ENCODE measurements around the gene STIM1.

STIM1 gene

DNA sequence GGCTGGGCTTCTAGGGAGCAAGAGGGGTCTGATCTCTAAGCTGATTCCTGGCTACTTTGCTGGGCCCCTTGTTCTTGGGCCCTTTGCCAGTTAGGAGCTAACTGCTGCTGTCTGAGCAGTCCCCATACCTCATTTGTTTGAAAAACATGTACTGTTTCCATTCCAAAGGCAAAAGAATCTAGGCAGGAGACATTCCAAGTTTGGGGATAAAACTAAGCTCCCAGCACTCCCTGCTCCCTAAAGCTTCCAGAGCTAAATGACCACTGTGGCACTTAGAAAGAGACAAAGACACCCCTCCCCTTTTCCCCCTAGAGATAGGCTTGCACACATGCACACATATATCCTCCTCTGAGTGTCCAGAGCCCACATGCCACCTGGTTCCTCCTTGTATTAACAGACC lies 216.4 kb downstream of the STIM1 start:
- DNase-seq: no peak
- Histone ChIP-seq H3K4me3 (no peak overlapping the region), H3K27me3 (no peaks in the 10 kb centered on the region), H3K4me1 (peaks cover 0 to 22% (median 11%) of the 10 kb centered on the region in 4 donors), H3K27ac (no peak overlapping the region), H3K9me3 (no peaks in the 10 kb centered on the region), H3K36me3 (peaks cover 0 to 9% (median 9%) of the 10 kb centered on the region in 3 donors)
- TF ChIP-seq, protein P1, sequence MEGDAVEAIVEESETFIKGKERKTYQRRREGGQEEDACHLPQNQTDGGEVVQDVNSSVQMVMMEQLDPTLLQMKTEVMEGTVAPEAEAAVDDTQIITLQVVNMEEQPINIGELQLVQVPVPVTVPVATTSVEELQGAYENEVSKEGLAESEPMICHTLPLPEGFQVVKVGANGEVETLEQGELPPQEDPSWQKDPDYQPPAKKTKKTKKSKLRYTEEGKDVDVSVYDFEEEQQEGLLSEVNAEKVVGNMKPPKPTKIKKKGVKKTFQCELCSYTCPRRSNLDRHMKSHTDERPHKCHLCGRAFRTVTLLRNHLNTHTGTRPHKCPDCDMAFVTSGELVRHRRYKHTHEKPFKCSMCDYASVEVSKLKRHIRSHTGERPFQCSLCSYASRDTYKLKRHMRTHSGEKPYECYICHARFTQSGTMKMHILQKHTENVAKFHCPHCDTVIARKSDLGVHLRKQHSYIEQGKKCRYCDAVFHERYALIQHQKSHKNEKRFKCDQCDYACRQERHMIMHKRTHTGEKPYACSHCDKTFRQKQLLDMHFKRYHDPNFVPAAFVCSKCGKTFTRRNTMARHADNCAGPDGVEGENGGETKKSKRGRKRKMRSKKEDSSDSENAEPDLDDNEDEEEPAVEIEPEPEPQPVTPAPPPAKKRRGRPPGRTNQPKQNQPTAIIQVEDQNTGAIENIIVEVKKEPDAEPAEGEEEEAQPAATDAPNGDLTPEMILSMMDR (IDR thresholded peaks at IDR 0.05): no peak
- intact Hi-C loops (cut with DNase I; ENCODE audit: low total_unique reads): loop anchor here (2.0 kb wide), 1 partner anchor 217 kb away; the partner anchor contains the start of gene STIM1

DNA sequence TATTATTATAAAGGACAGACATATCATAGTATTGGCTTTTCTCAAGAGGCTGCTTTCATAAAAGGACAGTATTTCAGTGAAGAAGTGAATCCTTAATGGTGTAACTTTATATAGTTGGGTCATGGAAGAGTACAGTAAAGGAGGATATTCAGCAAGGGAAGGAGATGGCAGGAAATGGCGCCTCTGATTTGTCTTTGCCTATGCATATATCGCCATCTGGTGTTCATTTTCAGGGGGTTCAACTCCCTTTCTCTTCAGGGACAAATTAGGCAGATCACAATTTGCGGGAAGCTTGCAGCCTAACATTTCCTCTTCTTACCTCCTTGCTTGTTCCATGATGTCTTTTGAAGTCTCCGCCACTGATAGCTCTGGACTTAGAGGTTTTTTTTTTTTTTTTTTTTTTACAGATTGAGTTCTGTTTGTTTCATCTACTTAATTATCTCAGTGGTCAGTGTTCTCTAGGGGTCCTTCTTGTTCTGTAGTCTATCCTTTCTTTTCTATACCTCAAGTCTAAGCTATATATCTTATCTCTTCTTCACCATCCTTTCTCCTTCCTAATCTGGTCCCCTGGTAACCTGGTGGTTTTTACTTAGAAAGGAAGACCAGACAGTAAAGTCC lies 217.3 kb downstream of the STIM1 start:
- H3K27ac ChIP-seq: no peak overlapping the region
- H3K36me3 ChIP-seq: peaks cover 0 to 9% (median 9%) of the 10 kb centered on the region in 3 donors
- peaks cover 0 to 22% (median 9%) of the 10 kb centered on the region in 4 donors for H3K4me1 ChIP-seq
- no peak overlapping the region for H3K4me3 ChIP-seq
- no peaks in the 10 kb centered on the region for H3K27me3 ChIP-seq
- no peak for DNase-seq
- TF ChIP-seq, protein P1 (IDR thresholded peaks at IDR 0.05): peak; percentile 81 to 92
- no peaks in the 10 kb centered on the region for H3K9me3 ChIP-seq
- intact Hi-C loops (cut with DNase I; ENCODE audit: low total_unique reads): loop anchor here (2.0 kb wide), 1 partner anchor 218 kb away; the partner anchor contains the start of gene STIM1

DNA sequence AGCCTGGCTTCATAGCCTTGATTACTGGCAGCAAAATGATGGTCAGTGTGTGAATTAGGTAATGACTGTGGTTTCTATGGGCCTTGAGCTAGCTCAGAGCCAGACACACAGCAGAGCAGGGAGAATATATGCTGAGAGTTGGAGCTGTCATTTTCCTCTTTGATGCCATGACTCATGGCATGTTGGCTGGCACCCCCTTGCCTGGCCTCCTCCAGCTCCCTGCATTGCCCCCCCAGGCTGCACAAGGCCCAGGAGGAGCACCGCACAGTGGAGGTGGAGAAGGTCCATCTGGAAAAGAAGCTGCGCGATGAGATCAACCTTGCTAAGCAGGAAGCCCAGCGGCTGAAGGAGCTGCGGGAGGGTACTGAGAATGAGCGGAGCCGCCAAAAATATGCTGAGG lies 218.8 kb downstream of the STIM1 start:
- intact Hi-C loops (cut with DNase I; ENCODE audit: low total_unique reads): no loop called here
- no peak for DNase-seq
- no peaks in the 10 kb centered on the region for H3K9me3 ChIP-seq
- peaks cover 0 to 9% (median 9%) of the 10 kb centered on the region in 3 donors for H3K36me3 ChIP-seq
- no peaks in the 10 kb centered on the region for H3K27me3 ChIP-seq
- H3K4me3 ChIP-seq: no peak overlapping the region
- H3K27ac ChIP-seq: no peak overlapping the region
- H3K4me1 ChIP-seq: peaks cover 0 to 16% (median 5%) of the 10 kb centered on the region in 4 donors
- TF ChIP-seq, protein P1 (IDR thresholded peaks at IDR 0.05): no peak

DNA sequence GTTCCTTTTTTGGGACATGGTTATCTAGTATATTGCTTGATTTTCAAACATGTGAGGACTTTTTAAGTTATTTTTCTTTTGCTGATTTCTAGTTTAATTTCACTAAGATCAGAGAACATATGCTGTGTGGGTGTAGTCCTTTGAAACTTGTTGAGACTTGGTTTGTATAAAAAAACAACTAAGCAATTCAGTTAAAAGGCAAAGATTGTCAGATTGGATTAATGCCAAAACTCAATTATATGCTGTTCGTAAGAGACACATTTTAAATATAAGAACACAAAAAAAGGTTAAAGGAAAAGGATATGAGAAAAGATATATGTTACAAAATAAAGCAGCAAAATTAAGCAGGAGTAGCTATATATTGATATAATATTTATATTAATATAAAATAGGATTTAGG lies 221.3 kb downstream of the STIM1 start:
- TF ChIP-seq, protein P1 (IDR thresholded peaks at IDR 0.05): no peak
- H3K27ac ChIP-seq: no peak overlapping the region
- H3K27me3 ChIP-seq: no peaks in the 10 kb centered on the region
- H3K4me3 ChIP-seq: no peak overlapping the region
- peaks cover 0 to 18% (median 6%) of the 10 kb centered on the region in 3 donors for H3K36me3 ChIP-seq
- H3K9me3 ChIP-seq: no peaks in the 10 kb centered on the region
- H3K4me1 ChIP-seq: peaks cover 0 to 9% (median 4%) of the 10 kb centered on the region in 4 donors
- DNase-seq: no peak
- intact Hi-C loops (cut with DNase I; ENCODE audit: low total_unique reads): no loop called here

DNA sequence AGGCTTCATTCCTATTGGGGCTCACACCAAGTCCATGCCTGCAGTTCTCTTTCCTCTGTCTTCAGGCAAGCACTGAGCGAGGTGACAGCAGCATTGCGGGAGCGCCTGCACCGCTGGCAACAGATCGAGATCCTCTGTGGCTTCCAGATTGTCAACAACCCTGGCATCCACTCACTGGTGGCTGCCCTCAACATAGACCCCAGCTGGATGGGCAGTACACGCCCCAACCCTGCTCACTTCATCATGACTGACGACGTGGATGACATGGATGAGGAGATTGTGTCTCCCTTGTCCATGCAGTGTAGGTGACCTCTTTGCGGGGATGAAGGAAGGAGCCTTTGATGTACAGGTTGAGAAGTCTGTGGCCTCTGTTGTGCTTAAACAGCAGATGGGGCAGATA lies 227.7 kb downstream of the STIM1 start:
- Histone ChIP-seq H3K27ac (no peak overlapping the region), H3K27me3 (no peaks in the 10 kb centered on the region), H3K4me3 (no peak overlapping the region), H3K4me1 (no peaks in the 10 kb centered on the region), H3K9me3 (no peaks in the 10 kb centered on the region), H3K36me3 (peaks cover 24 to 66% (median 58%) of the 10 kb centered on the region in 3 donors)
- TF ChIP-seq, protein P1 (IDR thresholded peaks at IDR 0.05): no peak
- intact Hi-C loops (cut with DNase I; ENCODE audit: low total_unique reads): no loop called here
- DNase-seq: no peak
